PFSK-1 (cell line): ENCODE data around the gene BRSK2.

ENCODE experiments used
- FOXP2 ChIP-seq: optimal IDR thresholded peaks from 2 replicates; pipeline ENCODE3; 2011; ENCODE audit warnings: borderline replicate concordance, control low read depth, inconsistent platforms; ENCODE audit not compliant: insufficient read depth; ENCODE audit errors: extremely low read length, extremely low read depth
- POLR2AphosphoS5 ChIP-seq: IDR thresholded peaks from 2 replicates; pipeline ENCODE4 v1.6.1; 2012; ENCODE audit warnings: low read depth, mild to moderate bottlenecking, control low read depth, low read length, moderate library complexity
- SIN3A ChIP-seq: IDR thresholded peaks from 2 replicates; pipeline ENCODE4 v1.6.1; 2012; ENCODE audit warnings: mild to moderate bottlenecking, low read length, moderate library complexity, borderline replicate concordance; ENCODE audit not compliant: insufficient read depth
- TAF1 ChIP-seq: IDR thresholded peaks from 2 replicates; pipeline ENCODE4 v1.6.1; 2012; ENCODE audit warnings: low read length, control low read depth, borderline replicate concordance; ENCODE audit not compliant: insufficient read depth
- TF ChIP-seq, protein P1 (sequence below), 2 experiments: IDR thresholded peaks; 2 replicates each; pipeline versions ENCODE4 v1.6.1 to v1.8.0; 2011 to 2012; ENCODE audit warnings: low read depth in 2 of 2, low read length in 2 of 2, control low read depth in 1 of 2, inconsistent platforms in 1 of 2, mild to moderate bottlenecking in 1 of 2, moderate library complexity in 1 of 2; ENCODE audit not compliant: insufficient read depth in 1 of 2

Gene BRSK2

GRCh38 chr11:1468002-1468401 lies 78.3 kb downstream of the BRSK2 start:
- TF ChIP-seq, protein P1, sequence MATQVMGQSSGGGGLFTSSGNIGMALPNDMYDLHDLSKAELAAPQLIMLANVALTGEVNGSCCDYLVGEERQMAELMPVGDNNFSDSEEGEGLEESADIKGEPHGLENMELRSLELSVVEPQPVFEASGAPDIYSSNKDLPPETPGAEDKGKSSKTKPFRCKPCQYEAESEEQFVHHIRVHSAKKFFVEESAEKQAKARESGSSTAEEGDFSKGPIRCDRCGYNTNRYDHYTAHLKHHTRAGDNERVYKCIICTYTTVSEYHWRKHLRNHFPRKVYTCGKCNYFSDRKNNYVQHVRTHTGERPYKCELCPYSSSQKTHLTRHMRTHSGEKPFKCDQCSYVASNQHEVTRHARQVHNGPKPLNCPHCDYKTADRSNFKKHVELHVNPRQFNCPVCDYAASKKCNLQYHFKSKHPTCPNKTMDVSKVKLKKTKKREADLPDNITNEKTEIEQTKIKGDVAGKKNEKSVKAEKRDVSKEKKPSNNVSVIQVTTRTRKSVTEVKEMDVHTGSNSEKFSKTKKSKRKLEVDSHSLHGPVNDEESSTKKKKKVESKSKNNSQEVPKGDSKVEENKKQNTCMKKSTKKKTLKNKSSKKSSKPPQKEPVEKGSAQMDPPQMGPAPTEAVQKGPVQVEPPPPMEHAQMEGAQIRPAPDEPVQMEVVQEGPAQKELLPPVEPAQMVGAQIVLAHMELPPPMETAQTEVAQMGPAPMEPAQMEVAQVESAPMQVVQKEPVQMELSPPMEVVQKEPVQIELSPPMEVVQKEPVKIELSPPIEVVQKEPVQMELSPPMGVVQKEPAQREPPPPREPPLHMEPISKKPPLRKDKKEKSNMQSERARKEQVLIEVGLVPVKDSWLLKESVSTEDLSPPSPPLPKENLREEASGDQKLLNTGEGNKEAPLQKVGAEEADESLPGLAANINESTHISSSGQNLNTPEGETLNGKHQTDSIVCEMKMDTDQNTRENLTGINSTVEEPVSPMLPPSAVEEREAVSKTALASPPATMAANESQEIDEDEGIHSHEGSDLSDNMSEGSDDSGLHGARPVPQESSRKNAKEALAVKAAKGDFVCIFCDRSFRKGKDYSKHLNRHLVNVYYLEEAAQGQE (IDR thresholded peaks at IDR 0.05; ENCODE audit: insufficient read depth in 1 of 2, low read depth in 2 of 2, low read length in 2 of 2): no peak
- TF ChIP-seq SIN3A (no peak), FOXP2 (no peak), POLR2AphosphoS5 (no peak), TAF1 (no peak)

DNA sequence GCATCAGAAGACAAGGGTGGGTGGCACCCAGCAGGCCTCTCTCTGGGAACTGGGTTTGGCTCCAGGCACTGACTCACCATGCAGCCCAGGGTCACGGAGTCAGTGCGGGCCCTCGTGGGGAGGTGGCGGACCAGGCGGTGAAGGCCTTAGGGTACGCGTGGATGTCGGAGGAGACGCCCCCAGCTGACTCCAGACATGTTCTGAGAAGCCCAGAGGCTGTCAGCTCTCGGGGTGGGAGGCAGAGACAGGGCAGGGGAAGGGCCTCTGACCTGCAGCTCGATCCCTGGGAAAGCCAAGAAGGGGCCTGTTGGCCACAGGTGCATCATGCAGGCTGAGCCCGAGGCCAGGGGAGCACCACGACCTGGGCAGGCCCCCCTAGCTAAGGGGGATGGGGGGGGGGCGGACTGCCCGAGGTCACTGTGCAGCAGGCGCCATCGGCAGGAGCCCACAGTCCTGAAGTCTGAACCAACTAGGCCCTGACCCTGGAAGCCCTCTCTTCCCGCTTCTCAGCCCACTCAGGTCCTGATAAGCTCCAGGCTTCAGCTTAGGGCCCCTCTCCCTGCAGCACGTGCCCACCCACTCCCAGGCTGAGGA lies 78.8 kb downstream of the BRSK2 start:
- TF ChIP-seq SIN3A: no peak

- TF ChIP-seq POLR2AphosphoS5: no peak
- TF ChIP-seq, protein P1 (IDR thresholded peaks at IDR 0.05; ENCODE audit: insufficient read depth in 1 of 2, low read depth in 2 of 2, low read length in 2 of 2): no peak
- TF ChIP-seq FOXP2: no peak
- TF ChIP-seq TAF1: no peak
- no peak for TF ChIP-seq SIN3A
Measured at GRCh38 chr11:1469287-1469910, 79.7 kb downstream of the BRSK2 start.

DNA sequence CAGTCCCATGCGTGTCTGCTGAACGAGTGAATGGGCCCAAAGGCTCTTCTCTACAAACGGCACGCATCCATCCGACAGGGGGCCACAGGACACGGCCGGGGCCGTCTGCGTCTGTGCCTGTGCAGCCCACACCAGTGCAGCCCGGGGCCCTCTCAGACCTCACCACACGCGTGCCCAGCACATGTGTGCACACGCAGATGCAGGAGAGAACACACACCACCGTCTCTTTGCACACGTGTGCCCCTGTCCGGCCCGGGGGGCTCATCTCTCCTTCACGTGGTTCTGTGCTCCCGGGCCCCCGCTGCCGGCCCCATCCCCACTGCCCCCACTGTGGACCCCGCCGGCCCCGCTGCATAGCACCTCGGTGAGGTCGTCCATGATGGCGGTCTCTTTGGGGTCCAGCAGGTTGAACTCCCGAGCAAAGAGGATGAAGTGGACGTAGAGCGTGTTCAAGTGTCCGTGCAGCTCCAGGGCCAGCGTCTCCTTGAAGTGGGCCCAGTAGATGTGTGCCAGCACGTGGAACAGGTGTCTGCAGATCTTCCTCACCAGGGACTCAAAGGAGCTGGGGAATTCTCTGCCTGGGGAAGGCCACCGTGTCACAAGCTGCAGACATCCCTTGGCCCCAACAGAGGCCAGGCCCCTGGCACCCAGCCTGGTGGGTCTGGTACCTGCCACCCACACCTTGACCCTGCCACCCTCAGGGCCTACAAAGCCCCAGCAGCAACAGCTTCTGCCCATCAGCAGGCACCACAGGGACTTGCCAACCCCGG lies 80.4 kb downstream of the BRSK2 start:
- TF ChIP-seq SIN3A: no peak
- TF ChIP-seq FOXP2: no peak
- TF ChIP-seq TAF1: no peak
- TF ChIP-seq POLR2AphosphoS5: no peak
- TF ChIP-seq, protein P1 (IDR thresholded peaks at IDR 0.05; ENCODE audit: insufficient read depth in 1 of 2, low read depth in 2 of 2, low read length in 2 of 2): no peak

- TF ChIP-seq POLR2AphosphoS5 (no peak), SIN3A (no peak), FOXP2 (no peak), TAF1 (no peak)
- TF ChIP-seq, protein P1 (IDR thresholded peaks at IDR 0.05; ENCODE audit: insufficient read depth in 1 of 2, low read depth in 2 of 2, low read length in 2 of 2): no peak
Measured at GRCh38 chr11:1470681-1471611, 81.2 kb downstream of the BRSK2 start.
